SHP77 (cell line): ENCODE measurements around the gene THAP10.

Source experiments
- DNase-seq, 2 experiments: peaks; one replicate each; lab custom pipeline; 2025; lab: John Stamatoyannopoulos, UW

THAP10 gene

GRCh38 chr15:70853973-70854665 lies 38.1 kb downstream of the THAP10 start, which contains the start of gene LARP6:
TSS of gene LARP6 (minus strand) at chr15:70854157. CDS start at chr15:70854088, 69 bp downstream.
- DNase-seq = peak in 1 of 2 experiments; percentile 11

- DNase-seq = no peak
Measured at GRCh38 chr15:70853318-70853972, 38.8 kb downstream of the THAP10 start.

GRCh38 chr15:70852501-70853317 lies 39.5 kb downstream of the THAP10 start:
- DNase-seq = no peak

- no peak for DNase-seq
Measured at GRCh38 chr15:70851889-70852288, 40.3 kb downstream of the THAP10 start.

GRCh38 chr15:70845602-70846360 lies 46.5 kb downstream of the THAP10 start:
- DNase-seq = no peak

GRCh38 chr15:70837476-70837875 lies 54.8 kb downstream of the THAP10 start:
- no peak for DNase-seq

- no peak for DNase-seq
Measured at GRCh38 chr15:70835841-70836240, 56.4 kb downstream of the THAP10 start.

GRCh38 chr15:70835415-70835814 lies 56.8 kb downstream of the THAP10 start:
- DNase-seq = no peak

- no peak for DNase-seq
Measured at GRCh38 chr15:70834999-70835398, 57.2 kb downstream of the THAP10 start.

- DNase-seq = peak in 1 of 2 experiments; percentile 14
Measured at GRCh38 chr15:70833861-70834765, 58.1 kb downstream of the THAP10 start.

GRCh38 chr15:70833422-70833821 lies 58.8 kb downstream of the THAP10 start:
- DNase-seq = no peak

GRCh38 chr15:70832176-70832575 lies 60.1 kb downstream of the THAP10 start:
- DNase-seq = no peak
